Measurements from ENCODE around the gene ETS2.
A peak's percentile ranks its signal among the peaks of the same experiment; 100 is the strongest.

Gene ETS2

GRCh38 chr21:38784458-38785266 lies 21.1 kb upstream of the ETS2 start:
- DNase-seq, result no peak

GRCh38 chr21:38785483-38785882 lies 20.2 kb upstream of the ETS2 start:
- DNase-seq, result no peak

- no peak for DNase-seq
Measured at GRCh38 chr21:38787016-38787415, 18.7 kb upstream of the ETS2 start.

GRCh38 chr21:38787461-38788274 lies 18.1 kb upstream of the ETS2 start:
- peak; percentile 79 for DNase-seq

- DNase-seq, result no peak
Measured at GRCh38 chr21:38788275-38788905, 17.3 kb upstream of the ETS2 start.

GRCh38 chr21:38789275-38789674 lies 16.5 kb upstream of the ETS2 start:
- no peak for DNase-seq

GRCh38 chr21:38790059-38790458 lies 15.7 kb upstream of the ETS2 start:
- no peak for DNase-seq

- no peak for DNase-seq
Measured at GRCh38 chr21:38790961-38791360, 14.8 kb upstream of the ETS2 start.

GRCh38 chr21:38792676-38793459 lies 12.9 kb upstream of the ETS2 start:
- DNase-seq, result no peak

GRCh38 chr21:38793926-38794713 lies 11.6 kb upstream of the ETS2 start:
- DNase-seq, result no peak

GRCh38 chr21:38794978-38795377 lies 10.8 kb upstream of the ETS2 start:
- no peak for DNase-seq

GRCh38 chr21:38795475-38795874 lies 10.3 kb upstream of the ETS2 start:
- no peak for DNase-seq

GRCh38 chr21:38796424-38796823 lies 9.3 kb upstream of the ETS2 start:
- no peak for DNase-seq

GRCh38 chr21:38797470-38797869 lies 8.3 kb upstream of the ETS2 start:
- no peak for DNase-seq

GRCh38 chr21:38798081-38798480 lies 7.6 kb upstream of the ETS2 start:
- DNase-seq, result no peak

GRCh38 chr21:38798481-38798882 lies 7.2 kb upstream of the ETS2 start:
- no peak for DNase-seq

- no peak for DNase-seq
Measured at GRCh38 chr21:38800046-38800758, 5.5 kb upstream of the ETS2 start.

GRCh38 chr21:38800924-38801744 lies 4.6 kb upstream of the ETS2 start:
- DNase-seq, result no peak

- DNase-seq, result no peak
Measured at GRCh38 chr21:38802050-38803026, 3.4 kb upstream of the ETS2 start.

All from DMS 273 treated with DMSO at 0.1 percent for 48 hours (cell line).